ENCODE data around the gene RBM48. TPM values are rescaled to one million over a fixed set of nuclear protein-coding genes. Genes with fewer than 3 reads are reported as not detected.
"Not testable (repeated sequence)": the region's sequence is repeated elsewhere in the genome, so short reads cannot be mapped to it uniquely, and the experiment has no call there.

Gene RBM48
- 8.4 TPM for polyA plus RNA-seq (2012; ENCODE audit: missing spikeins)

- peak; percentile 95 for FAIRE-seq
- peak; percentile 74 for DNase-seq (ENCODE audit: insufficient read length)
- TF ChIP-seq POLR2AphosphoS5 (IDR thresholded peaks at IDR 0.05; ENCODE audit: low read depth, low read length) (peak; percentile 80), TAF1 (IDR thresholded peaks at IDR 0.05; ENCODE audit: borderline replicate concordance, low read depth, low read length) (no peak; the same call in 1 of the 2 replicates), POLR2A (IDR thresholded peaks at IDR 0.05; ENCODE audit: low read depth, low read length) (peak; percentile 86)
Measured at GRCh38 chr7:92528188-92528957, at the start of gene RBM48, which contains the start of gene PEX1. Gene RBM48 (plus strand): TSS chr7:92528795. CDS start chr7:92528814, 19 bp downstream. Gene PEX1 (minus strand): TSS chr7:92528520. CDS start chr7:92528435, 85 bp downstream.

DNA sequence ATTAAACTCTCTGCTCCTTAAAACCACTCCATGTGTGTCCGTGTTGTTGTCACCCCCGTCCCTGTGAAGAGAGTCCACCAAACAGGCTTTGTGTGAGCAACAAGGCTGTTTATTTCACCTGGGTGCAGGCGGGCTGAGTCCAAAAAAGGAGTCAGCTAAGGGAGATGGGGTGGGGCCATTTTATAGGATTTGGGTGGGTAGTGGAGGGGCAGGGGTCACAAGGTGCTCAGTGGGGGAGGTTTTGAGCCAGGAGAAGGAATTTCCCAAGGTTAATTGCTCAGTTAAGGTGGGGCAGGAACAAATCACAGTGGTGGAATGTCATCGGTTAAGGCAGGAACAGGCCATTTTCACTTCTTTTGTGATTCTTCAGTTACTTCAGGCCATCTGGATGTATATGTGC lies 49.4 kb upstream of the RBM48 start:
- not testable (repeated sequence) for FAIRE-seq

GRCh38 chr7:92483624-92484023 lies 45.0 kb upstream of the RBM48 start:
- FAIRE-seq; DNase-seq (ENCODE audit: insufficient read length): not testable (repeated sequence)

More for the DNA sequence above, 49.4 kb upstream of the RBM48 start:
- DNase-seq (ENCODE audit: insufficient read length): not testable (repeated sequence)

- not testable (repeated sequence) for DNase-seq (ENCODE audit: insufficient read length); FAIRE-seq
Measured at GRCh38 chr7:92484226-92484625, 44.4 kb upstream of the RBM48 start.

GRCh38 chr7:92485267-92485892 lies 43.2 kb upstream of the RBM48 start:
- TF ChIP-seq TAF1 (IDR thresholded peaks at IDR 0.05; ENCODE audit: borderline replicate concordance, low read depth, low read length) (no peak), POLR2A (IDR thresholded peaks at IDR 0.05; ENCODE audit: low read depth, low read length) (no peak), POLR2AphosphoS5 (IDR thresholded peaks at IDR 0.05; ENCODE audit: low read depth, low read length) (no peak)
- DNase-seq (ENCODE audit: insufficient read length): no peak
- no peak for FAIRE-seq

DNA sequence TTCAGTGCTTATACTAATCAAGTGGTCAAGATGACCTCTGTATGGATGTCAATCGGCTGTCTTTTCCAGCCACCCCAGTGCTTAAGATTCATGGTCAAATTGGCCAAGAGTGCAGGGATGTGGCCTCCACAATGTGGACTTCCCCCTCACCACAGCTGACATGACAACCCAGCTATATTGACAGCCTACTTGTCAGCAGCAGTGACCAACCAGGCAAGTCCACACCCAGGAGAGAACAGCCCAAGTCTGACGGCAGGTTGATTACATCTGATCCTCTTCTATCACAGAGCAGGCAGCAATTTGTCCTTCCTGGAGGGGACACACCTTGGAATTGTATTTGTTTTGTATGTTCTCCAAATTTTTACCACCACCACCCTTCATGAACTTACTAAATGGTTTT lies 42.6 kb upstream of the RBM48 start:
- TF ChIP-seq POLR2AphosphoS5 (IDR thresholded peaks at IDR 0.05; ENCODE audit: low read depth, low read length) (no peak), TAF1 (IDR thresholded peaks at IDR 0.05; ENCODE audit: borderline replicate concordance, low read depth, low read length) (no peak), POLR2A (IDR thresholded peaks at IDR 0.05; ENCODE audit: low read depth, low read length) (no peak)
- FAIRE-seq (no peak), DNase-seq (ENCODE audit: insufficient read length) (no peak)

GRCh38 chr7:92487804-92488203 lies 40.8 kb upstream of the RBM48 start:
- no peak for TF ChIP-seq TAF1 (IDR thresholded peaks at IDR 0.05; ENCODE audit: borderline replicate concordance, low read depth, low read length)
- TF ChIP-seq POLR2A (IDR thresholded peaks at IDR 0.05; ENCODE audit: low read depth, low read length): no peak
- TF ChIP-seq POLR2AphosphoS5 (IDR thresholded peaks at IDR 0.05; ENCODE audit: low read depth, low read length): no peak
- no peak for FAIRE-seq
- DNase-seq (ENCODE audit: insufficient read length): no peak

DNA sequence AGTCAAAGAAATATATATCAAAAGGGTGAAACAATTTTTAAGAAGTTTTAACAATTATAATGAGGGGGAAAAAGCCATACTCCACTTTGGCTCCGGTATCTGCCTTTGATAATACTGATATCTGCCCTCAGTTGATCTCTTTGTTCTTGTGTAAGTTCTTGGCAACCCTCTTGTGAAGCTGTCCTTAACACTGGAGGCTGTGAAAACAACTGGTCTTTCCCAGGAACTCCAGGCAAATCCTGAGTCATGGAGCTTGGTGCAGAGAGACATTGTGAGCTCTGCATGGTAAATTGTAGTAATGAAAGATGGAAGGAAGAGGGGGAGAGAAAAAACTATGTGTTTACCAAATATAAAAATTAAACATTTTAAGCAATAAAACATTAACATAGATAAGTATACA lies 39.0 kb upstream of the RBM48 start:
- FAIRE-seq: no peak

DNA sequence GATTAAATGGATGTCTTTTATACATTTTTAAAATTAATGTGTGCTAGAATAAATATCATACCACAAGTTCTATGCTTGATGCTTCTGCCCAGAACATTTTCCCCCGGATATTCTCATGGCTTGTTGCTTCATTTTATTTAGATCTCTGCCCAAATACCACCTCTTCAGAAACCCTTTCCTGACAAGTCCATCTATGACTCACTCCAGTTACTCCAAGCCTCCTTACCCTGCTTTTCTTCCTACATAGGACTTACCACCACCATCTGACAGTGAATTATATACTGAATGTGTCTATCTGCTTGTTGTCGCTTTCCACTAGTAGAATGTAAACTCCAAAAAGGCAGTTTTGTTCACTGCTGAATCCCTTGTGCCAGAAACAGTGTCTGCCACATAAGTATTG lies 31.7 kb upstream of the RBM48 start:
- FAIRE-seq: peak; percentile 24
- no peak for DNase-seq (ENCODE audit: insufficient read length)
- TF ChIP-seq TAF1 (IDR thresholded peaks at IDR 0.05; ENCODE audit: borderline replicate concordance, low read depth, low read length) (no peak), POLR2A (IDR thresholded peaks at IDR 0.05; ENCODE audit: low read depth, low read length) (no peak), POLR2AphosphoS5 (IDR thresholded peaks at IDR 0.05; ENCODE audit: low read depth, low read length) (no peak)

More for the DNA sequence above, 39.0 kb upstream of the RBM48 start:
- no peak for TF ChIP-seq POLR2AphosphoS5 (IDR thresholded peaks at IDR 0.05; ENCODE audit: low read depth, low read length)
- TF ChIP-seq POLR2A (IDR thresholded peaks at IDR 0.05; ENCODE audit: low read depth, low read length): no peak
- no peak for TF ChIP-seq TAF1 (IDR thresholded peaks at IDR 0.05; ENCODE audit: borderline replicate concordance, low read depth, low read length)
- no peak for DNase-seq (ENCODE audit: insufficient read length)

GRCh38 chr7:92498557-92498956 lies 30.0 kb upstream of the RBM48 start:
- FAIRE-seq: no peak
- DNase-seq (ENCODE audit: insufficient read length): no peak
- TF ChIP-seq POLR2AphosphoS5 (IDR thresholded peaks at IDR 0.05; ENCODE audit: low read depth, low read length): no peak
- TF ChIP-seq TAF1 (IDR thresholded peaks at IDR 0.05; ENCODE audit: borderline replicate concordance, low read depth, low read length): no peak
- TF ChIP-seq POLR2A (IDR thresholded peaks at IDR 0.05; ENCODE audit: low read depth, low read length): no peak

DNA sequence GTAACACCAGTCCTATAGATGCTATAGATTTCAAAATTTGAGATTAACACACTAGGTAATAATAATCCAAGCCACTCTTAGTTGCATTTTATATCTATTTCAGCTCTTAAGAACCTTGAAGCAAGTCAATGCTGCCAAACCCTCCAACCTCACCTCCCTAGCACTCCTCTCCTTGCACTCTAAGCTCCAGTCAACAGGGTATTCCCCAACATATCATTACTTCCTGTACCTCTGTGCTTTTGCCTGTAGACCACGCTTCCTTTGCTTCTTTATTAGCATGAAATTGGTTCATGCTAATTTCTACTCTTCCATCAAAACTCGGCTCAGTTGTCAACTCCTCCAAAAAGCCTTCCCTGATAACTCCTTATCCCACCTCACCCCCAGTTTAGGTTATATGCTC lies 24.8 kb upstream of the RBM48 start:
- TF ChIP-seq POLR2AphosphoS5 (IDR thresholded peaks at IDR 0.05; ENCODE audit: low read depth, low read length) (no peak), TAF1 (IDR thresholded peaks at IDR 0.05; ENCODE audit: borderline replicate concordance, low read depth, low read length) (no peak), POLR2A (IDR thresholded peaks at IDR 0.05; ENCODE audit: low read depth, low read length) (no peak)
- DNase-seq (ENCODE audit: insufficient read length): no peak
- peak; percentile 70 for FAIRE-seq

DNA sequence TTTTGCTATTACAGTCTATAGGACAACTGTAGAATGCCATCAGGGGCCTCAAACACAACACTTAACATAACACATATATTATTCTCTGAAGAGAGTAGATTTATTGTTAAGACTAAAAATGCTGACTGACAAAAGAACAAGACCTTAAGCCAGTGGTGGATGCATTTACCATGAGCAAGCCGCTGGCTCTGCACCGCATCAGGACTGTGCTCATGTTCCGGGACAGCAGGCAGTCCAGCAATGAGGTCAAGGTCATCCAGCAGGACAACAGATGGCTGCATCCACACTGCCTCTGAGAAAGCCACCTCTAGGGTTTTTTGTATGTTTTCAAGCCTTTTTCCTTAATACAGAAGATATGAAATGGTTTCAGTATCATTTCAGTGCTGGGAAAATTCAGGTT lies 24.0 kb upstream of the RBM48 start:
- no peak for DNase-seq (ENCODE audit: insufficient read length)
- TF ChIP-seq POLR2A (IDR thresholded peaks at IDR 0.05; ENCODE audit: low read depth, low read length) (no peak), POLR2AphosphoS5 (IDR thresholded peaks at IDR 0.05; ENCODE audit: low read depth, low read length) (no peak), TAF1 (IDR thresholded peaks at IDR 0.05; ENCODE audit: borderline replicate concordance, low read depth, low read length) (no peak)
- no peak for FAIRE-seq
